Activated CD4-positive, alpha-beta T cell treated with anti-CD3 and anti-CD28 coated beads, Interleukin-2, amount 10 ng/mL, durations not matched to agents 7 days and 5 days (primary cell): ENCODE data around the gene GMEB2. TPM values are rescaled to one million over a fixed set of nuclear protein-coding genes. Genes with fewer than 3 reads are reported as not detected.
"Not testable (repeated sequence)": the region's sequence is repeated elsewhere in the genome, so short reads cannot be mapped to it uniquely, and the experiment has no call there.

Experiments
- CTCF ChIA-PET: fragments of 350-600 bp; sonication (Branson Sonifier 250); formaldehyde crosslinking; loops from one replicate; lab custom pipeline; 2021; ENCODE audit warnings: antibody characterized with exemption; lab: Charles Lee
- POLR2A ChIA-PET: fragments of 350-600 bp; sonication (Branson Sonifier 250); formaldehyde crosslinking; loops from one replicate; lab custom pipeline; 2021; ENCODE audit warnings: antibody characterized with exemption; lab: Charles Lee
- DNase-seq: peaks from one replicate; pipeline ENCODE4 v3.0.0-alpha.2; 2020
- H3K27ac Mint-ChIP-seq: one replicate; pipeline ENCODE4 v1.8.0; 2021; ENCODE audit warnings: mild to moderate bottlenecking, moderate library complexity, mixed read lengths
- H3K27me3 Mint-ChIP-seq: one replicate; pipeline ENCODE4 v1.8.0; 2021; ENCODE audit warnings: mixed read lengths
- H3K36me3 Mint-ChIP-seq: one replicate; pipeline ENCODE4 v1.8.0; 2021; ENCODE audit warnings: low read depth, mixed read lengths
- H3K4me1 Mint-ChIP-seq: one replicate; pipeline ENCODE4 v1.8.0; 2021; ENCODE audit warnings: mixed read lengths
- H3K4me3 Mint-ChIP-seq: one replicate; pipeline ENCODE4 v1.8.0; 2021; ENCODE audit warnings: mild to moderate bottlenecking, moderate library complexity, mixed read lengths
- H3K9me3 Mint-ChIP-seq: one replicate; pipeline ENCODE4 v1.8.0; 2021; ENCODE audit warnings: mixed read lengths
- total RNA-seq, 2 experiments: library from RNA; stranded (reverse); gene quantifications; one replicate each; pipeline ENCODE4 v1.2.3, GENCODE V29; 2021

The GMEB2 gene
- total RNA-seq, 2 experiments from 2014 or later = 20.0 to 20.5 TPM

GRCh38 chr20:63641792-63642523 lies 15.1 kb upstream of the GMEB2 start:
- Mint-ChIP-seq H3K27ac (peak overlapping the region; percentile 88), H3K9me3 (no peaks in the 10 kb centered on the region), H3K36me3 (peaks cover 14% of the 10 kb centered on the region), H3K4me3 (peak overlapping the region; percentile 74), H3K4me1 (peaks cover 25% of the 10 kb centered on the region), H3K27me3 (no peaks in the 10 kb centered on the region)
- DNase-seq = peak; percentile 96
- CTCF ChIA-PET = interaction anchor here (0.6 to 2.5 kb wide), 16 partner anchors 9 to 108 kb away, joined by 3 to 16 read pairs (median 5); partner anchors contain the start of genes GMEB2, HELZ2, LIME1 and PTK6
- POLR2A ChIA-PET = interaction anchor here (0.7 to 1.4 kb wide), 2 partner anchors 14 to 326 kb away, joined by 4 to 5 read pairs; no protein-coding TSS in a partner anchor

DNA sequence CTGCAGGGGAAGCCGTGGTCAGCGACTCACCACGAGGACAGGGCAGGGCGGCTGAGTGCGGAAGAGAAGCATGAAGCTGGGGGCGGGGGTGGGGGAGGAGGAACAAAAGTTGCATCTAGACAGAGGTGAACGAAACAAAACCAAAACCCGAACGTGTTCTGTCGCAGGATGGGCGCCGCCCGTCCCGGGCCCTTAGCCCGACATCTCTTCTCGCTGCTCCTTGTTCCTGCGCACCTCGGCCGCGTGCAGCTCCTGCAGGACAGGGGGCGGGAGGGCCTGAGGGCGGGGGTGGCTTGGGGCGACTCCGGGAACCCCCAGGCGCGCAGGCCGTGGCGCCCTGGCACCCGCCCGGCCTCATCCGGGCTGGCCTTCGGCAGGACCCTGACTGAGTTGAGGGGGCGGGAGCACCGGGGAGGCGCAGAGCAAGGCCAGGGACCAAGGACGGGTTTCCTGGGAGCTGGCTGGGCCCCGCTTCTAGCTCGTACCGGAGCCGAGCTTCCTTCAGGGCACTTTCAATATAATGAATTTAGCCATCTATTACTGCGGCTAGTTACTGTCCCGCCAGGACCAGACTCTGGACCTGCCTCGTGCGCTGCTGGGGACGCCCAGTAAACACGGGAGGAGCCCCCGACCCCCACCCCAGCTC lies 14.4 kb upstream of the GMEB2 start:
- Mint-ChIP-seq H3K4me3 (peak overlapping the region; percentile 74), H3K27ac (peak overlapping the region; percentile 88), H3K27me3 (no peaks in the 10 kb centered on the region), H3K9me3 (no peaks in the 10 kb centered on the region), H3K36me3 (peaks cover 14% of the 10 kb centered on the region), H3K4me1 (peaks cover 28% of the 10 kb centered on the region)
- peak; percentile 72 for DNase-seq
- CTCF ChIA-PET = interaction anchor here (0.6 to 2.5 kb wide), 13 partner anchors 9 to 109 kb away, joined by 3 to 16 read pairs (median 5); partner anchors contain the start of genes GMEB2, HELZ2, LIME1 and PTK6
- POLR2A ChIA-PET = interaction anchor here (0.6 to 1.4 kb wide), 2 partner anchors 14 to 139 kb away, joined by 3 to 4 read pairs; no protein-coding TSS in a partner anchor

DNA sequence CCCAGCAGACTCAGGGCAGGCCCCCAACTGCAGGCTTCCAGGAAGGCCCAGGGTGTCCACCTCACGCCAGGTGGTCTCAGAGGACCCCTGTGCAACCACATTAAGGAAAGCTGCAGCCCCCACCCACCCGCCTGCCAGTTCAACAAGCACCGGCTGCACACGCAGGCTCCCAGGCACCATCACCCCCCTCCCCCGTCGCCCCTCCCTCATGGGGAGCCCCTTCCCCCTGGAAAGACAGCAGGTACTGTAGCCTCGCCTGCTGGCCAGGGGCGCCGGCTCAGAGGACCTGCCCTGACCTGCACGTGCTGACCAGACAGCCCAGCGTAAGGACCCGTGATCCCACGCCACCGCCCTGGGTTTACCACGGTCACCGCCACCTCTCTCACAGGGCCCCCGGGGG lies 13.8 kb upstream of the GMEB2 start:
- POLR2A ChIA-PET, H3K9me3 Mint-ChIP-seq, H3K27me3 Mint-ChIP-seq, DNase-seq: not testable (repeated sequence)
- CTCF ChIA-PET = interaction anchor here (2.3 to 2.5 kb wide), 2 partner anchors 13 to 102 kb away, joined by 16 read pairs; partner anchors contain the start of genes PTK6 and STMN3
- Mint-ChIP-seq H3K4me1 (peaks cover 31% of the 10 kb centered on the region), H3K36me3 (peaks cover 14% of the 10 kb centered on the region), H3K27ac (peak overlapping the region; percentile 100), H3K4me3 (peak overlapping the region; percentile 87)

- Mint-ChIP-seq H3K27me3 (no peaks in the 10 kb centered on the region), H3K4me3 (peak overlapping the region; percentile 87), H3K36me3 (peaks cover 14% of the 10 kb centered on the region), H3K27ac (peak overlapping the region; percentile 100), H3K9me3 (no peaks in the 10 kb centered on the region), H3K4me1 (peaks cover 37% of the 10 kb centered on the region)
- ChIA-PET POLR2A (interaction anchor here (0.6 to 1.5 kb wide), 2 partner anchors 67 to 68 kb away, joined by 3 to 4 read pairs; partner anchors contain the start of genes ARFRP1, HELZ2 and ZGPAT), CTCF (no interaction called here)
- no peak for DNase-seq
These were observed 13.2 kb upstream of the GMEB2 start for GRCh38 chr20:63640086-63640485.

DNA sequence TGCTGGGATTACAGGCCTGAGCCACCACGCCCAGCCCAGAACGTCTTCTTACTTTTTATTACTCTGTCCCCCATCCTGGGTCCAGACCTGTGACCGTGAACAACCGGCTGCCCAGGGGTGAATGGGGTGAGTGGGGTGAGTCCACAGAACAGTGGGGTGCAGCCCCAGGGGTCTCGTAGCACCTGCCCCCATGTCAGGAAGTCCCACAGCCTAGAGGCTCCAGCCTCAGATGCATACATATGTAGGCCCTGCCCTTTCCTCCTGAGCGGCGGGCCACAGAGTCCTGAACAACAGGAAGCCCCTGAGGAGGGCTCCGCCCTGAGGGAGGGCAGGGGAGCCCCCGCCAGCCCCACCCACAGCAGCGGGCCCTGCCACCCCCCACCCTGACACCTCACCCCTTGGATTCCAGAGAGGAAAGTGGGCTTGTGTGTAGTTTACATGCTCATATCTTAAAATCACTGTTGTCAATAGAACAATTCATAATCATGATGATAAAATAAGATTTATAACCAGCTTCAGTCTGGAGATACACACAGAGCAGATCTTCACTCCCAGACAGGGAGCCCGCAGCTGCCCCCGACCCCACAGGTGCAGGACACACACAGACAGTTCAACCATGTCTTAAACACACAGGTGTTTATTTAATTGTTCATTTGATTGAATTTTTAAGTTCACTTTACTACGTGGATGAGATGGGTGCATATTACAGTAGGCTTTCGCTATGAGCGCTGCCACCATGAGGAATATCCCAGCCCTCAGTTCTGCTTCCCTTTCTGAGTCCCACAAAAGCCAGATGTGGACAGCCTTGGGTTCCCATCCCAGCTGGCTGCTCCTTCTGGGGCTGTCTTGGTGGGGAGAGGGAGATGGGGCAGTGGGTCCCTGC lies 12.4 kb upstream of the GMEB2 start:
- ChIA-PET POLR2A (interaction anchor here (0.6 to 1.5 kb wide), 2 partner anchors 66 to 69 kb away, joined by 3 to 4 read pairs; partner anchors contain the start of genes ARFRP1, HELZ2 and ZGPAT), CTCF (no interaction called here)
- DNase-seq = peak; percentile 89
- Mint-ChIP-seq H3K27ac (peak overlapping the region; percentile 100), H3K27me3 (no peaks in the 10 kb centered on the region), H3K9me3 (no peaks in the 10 kb centered on the region), H3K4me1 (peaks cover 43% of the 10 kb centered on the region), H3K36me3 (peaks cover 14% of the 10 kb centered on the region), H3K4me3 (peak overlapping the region; percentile 87)

DNA sequence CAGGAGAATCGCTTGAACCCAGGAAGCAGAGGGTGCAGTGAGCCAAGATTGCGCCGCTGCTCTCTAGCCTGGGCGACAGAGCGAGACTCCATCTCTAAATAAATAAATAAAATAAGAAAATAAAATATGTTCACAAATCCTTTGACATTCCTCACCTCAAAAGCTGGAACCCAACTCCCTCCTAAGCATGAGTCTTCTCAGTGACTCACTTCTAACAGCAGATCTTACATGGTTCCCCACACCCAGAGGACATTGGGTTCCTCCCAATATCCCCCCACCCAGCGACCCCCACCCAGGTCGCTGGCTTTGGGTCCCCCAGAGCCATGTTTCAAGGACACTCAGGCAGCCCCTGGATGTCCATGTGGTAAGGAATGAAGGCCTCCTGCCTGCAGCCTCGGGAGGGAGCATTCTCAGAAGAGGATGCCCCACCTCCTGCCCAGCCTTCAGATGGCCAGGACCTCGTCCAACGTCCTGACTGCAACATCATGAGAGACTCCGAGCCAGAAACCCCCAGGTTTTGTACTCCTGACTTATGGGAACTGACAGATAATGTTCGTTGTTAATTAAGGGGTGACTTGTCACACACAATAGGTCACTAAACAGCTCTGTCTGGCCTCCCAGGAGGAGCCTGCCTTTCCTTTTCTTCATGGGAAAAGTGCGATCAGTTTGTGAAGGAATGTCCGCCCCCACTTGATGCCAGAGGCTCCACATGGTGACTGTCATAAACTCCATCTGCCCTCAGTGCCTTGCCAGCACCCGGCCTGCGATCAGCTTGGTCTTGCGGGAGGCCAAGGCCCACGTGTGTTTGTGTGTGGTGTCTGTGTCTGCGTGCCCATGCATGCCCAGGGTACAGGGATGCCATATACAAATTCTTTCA lies 10.1 kb upstream of the GMEB2 start:
- H3K27me3 Mint-ChIP-seq = no peaks in the 10 kb centered on the region
- H3K9me3 Mint-ChIP-seq = no peaks in the 10 kb centered on the region
- CTCF ChIA-PET = interaction anchor here (0.8 to 1.7 kb wide), 4 partner anchors 12 to 113 kb away, joined by 3 to 5 read pairs (median 4); partner anchors contain the start of gene PTK6
- peak overlapping the region; percentile 10 for H3K4me3 Mint-ChIP-seq
- peaks cover 56% of the 10 kb centered on the region for H3K4me1 Mint-ChIP-seq
- peak overlapping the region; percentile 96 for H3K27ac Mint-ChIP-seq
- H3K36me3 Mint-ChIP-seq = peaks cover 23% of the 10 kb centered on the region
- POLR2A ChIA-PET = no interaction called here
- no peak for DNase-seq

DNA sequence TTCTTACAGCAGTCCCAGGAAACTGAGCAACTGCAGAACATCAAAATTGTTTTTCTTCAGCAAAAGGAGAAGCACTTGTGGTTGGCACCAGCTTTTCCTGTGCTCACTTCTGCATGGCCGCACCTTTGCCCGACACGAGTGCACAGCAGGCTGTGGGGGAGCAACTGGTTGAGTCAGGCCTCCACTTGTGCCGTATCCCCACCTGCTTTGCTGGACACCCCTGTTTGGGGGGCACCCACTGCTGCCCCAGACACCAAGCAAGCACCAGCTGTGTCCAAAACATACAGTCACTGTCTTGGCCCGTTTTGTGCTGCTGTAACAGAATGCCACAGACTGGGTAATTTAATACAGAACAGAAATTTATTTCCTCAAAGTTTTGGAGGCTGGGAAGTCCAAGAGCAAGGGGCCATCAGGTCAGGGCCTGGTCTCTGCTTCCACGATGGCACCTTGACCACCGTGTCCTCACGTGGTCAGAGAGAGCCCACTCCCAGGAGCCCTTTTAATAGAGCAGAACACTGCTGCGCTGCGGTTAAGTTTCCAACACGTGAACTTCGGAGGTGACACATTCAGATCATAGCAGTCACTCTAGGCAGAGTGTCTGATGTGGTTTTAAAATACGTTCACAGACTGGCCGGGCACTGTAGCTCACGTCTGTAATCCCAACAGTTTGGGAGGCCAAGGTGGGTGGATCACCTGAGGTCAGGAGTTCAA lies 8.7 kb upstream of the GMEB2 start:
- H3K4me3 Mint-ChIP-seq = peak overlapping the region; percentile 62
- POLR2A ChIA-PET = interaction anchor here (0.6 kb wide), 2 partner anchors 9 to 10 kb away, joined by 3 to 4 read pairs; partner anchors contain the start of gene GMEB2
- H3K9me3 Mint-ChIP-seq = no peaks in the 10 kb centered on the region

DNA sequence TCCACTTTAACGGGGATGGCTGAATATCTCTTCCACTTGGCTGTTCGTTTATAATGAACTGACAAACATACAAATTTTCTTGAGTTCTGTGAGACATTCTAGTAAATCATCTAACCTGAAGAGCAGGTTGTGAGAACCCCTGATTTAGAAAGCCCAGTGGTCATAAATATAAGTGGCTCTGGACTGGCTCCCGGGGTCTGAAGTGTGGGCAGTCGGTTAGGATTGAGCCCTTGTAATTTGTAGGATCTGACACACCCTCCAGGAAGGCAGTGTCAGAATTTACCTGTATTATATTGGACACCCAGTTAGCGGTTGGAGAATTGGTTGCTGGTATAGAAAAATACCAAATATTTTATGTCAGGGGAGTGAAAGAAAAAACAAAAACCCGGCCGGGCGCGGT lies 6.8 kb upstream of the GMEB2 start:
- peak overlapping the region; percentile 84 for H3K27ac Mint-ChIP-seq
- no peaks in the 10 kb centered on the region for H3K9me3 Mint-ChIP-seq
- POLR2A ChIA-PET = no interaction called here
- peaks cover 28% of the 10 kb centered on the region for H3K36me3 Mint-ChIP-seq
- DNase-seq = no peak
- CTCF ChIA-PET = interaction anchor here (0.6 kb wide), 1 partner anchor 114 kb away, joined by 5 read pairs; no protein-coding TSS in a partner anchor
- H3K4me3 Mint-ChIP-seq = no peak overlapping the region
- H3K27me3 Mint-ChIP-seq = no peaks in the 10 kb centered on the region
- peaks cover 67% of the 10 kb centered on the region for H3K4me1 Mint-ChIP-seq

More for the DNA sequence above, 8.7 kb upstream of the GMEB2 start:
- DNase-seq = peak; percentile 87
- peaks cover 25% of the 10 kb centered on the region for H3K36me3 Mint-ChIP-seq
- CTCF ChIA-PET = interaction anchor here (0.8 to 1.9 kb wide), 3 partner anchors 33 to 98 kb away, joined by 3 to 7 read pairs (median 6); partner anchors contain the start of gene PTK6
- peaks cover 63% of the 10 kb centered on the region for H3K4me1 Mint-ChIP-seq
- peak overlapping the region; percentile 98 for H3K27ac Mint-ChIP-seq
- H3K27me3 Mint-ChIP-seq = no peaks in the 10 kb centered on the region

DNA sequence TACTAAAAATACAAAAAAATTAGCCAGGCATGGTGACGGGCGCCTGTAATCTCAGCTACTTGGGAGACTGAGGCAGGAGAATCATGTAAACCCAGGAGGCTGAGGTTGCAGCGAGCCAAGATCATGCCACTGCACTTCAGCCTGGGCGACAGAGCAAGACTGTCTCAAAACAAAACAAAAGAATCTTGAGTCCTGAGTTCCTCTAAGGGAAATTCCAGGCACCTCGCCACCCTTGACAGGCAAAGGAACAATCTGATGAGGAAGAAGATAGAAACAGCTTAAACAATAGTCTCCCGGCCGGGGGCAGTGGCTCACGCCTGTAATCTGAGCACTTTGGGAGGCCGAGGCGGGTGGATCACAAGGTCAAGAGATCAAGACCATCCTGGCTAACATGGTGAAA lies 4.5 kb upstream of the GMEB2 start:
- peaks cover 31% of the 10 kb centered on the region for H3K36me3 Mint-ChIP-seq
- H3K9me3 Mint-ChIP-seq, H3K4me3 Mint-ChIP-seq, H3K27me3 Mint-ChIP-seq, POLR2A ChIA-PET, H3K27ac Mint-ChIP-seq: not testable (repeated sequence)
- DNase-seq = peak; percentile 4
- H3K4me1 Mint-ChIP-seq = peaks cover 57% of the 10 kb centered on the region
- CTCF ChIA-PET = interaction anchor here (1.1 to 1.3 kb wide), 2 partner anchors 11 to 407 kb away, joined by 3 to 4 read pairs; no protein-coding TSS in a partner anchor

GRCh38 chr20:63630956-63631355 lies 4.1 kb upstream of the GMEB2 start:
- CTCF ChIA-PET = interaction anchor here (1.1 kb wide), 1 partner anchor 11 kb away, joined by 3 read pairs; no protein-coding TSS in a partner anchor
- DNase-seq, H3K27ac Mint-ChIP-seq, H3K27me3 Mint-ChIP-seq, POLR2A ChIA-PET, H3K4me3 Mint-ChIP-seq, H3K9me3 Mint-ChIP-seq: not testable (repeated sequence)
- Mint-ChIP-seq H3K36me3 (peaks cover 31% of the 10 kb centered on the region), H3K4me1 (peaks cover 57% of the 10 kb centered on the region)
